DND-41 (cell line): ENCODE data around the gene DACH1.

Experiments
- ATAC-seq: fragments of 200-7000 bp; cut with Tn5 transposase; 3 replicates; pipeline ENCODE4 v1.9.1; 2021; ENCODE audit warnings: low read depth; ENCODE audit not compliant: insufficient read depth
- DNase-seq: peaks from one replicate; pipeline ENCODE4 v3.0.0-alpha.2; 2020
- H2AFZ ChIP-seq: 2 replicates; pipeline ENCODE4 v1.6.0; 2012; ENCODE audit warnings: low read depth, low read length
- H3K27ac ChIP-seq: 2 replicates; pipeline ENCODE4 v1.5.1; 2012; ENCODE audit warnings: low read length, inconsistent platforms
- H3K27me3 ChIP-seq: fragments of 200-600 bp; sonication (generic); 2 replicates; pipeline ENCODE4 v1.6.0; 2012; ENCODE audit warnings: low read length, mild to moderate bottlenecking, inconsistent platforms; ENCODE audit not compliant: insufficient read depth, poor library complexity
- H3K36me3 ChIP-seq: 2 replicates; pipeline ENCODE4 v1.5.1; 2012; ENCODE audit warnings: low read length, inconsistent platforms; ENCODE audit not compliant: insufficient read depth
- H3K4me1 ChIP-seq: 2 replicates; pipeline ENCODE4 v1.5.1; 2012; ENCODE audit warnings: mild to moderate bottlenecking, low read length; ENCODE audit not compliant: insufficient read depth
- H3K4me2 ChIP-seq: 2 replicates; pipeline ENCODE4 v1.6.0; 2012; ENCODE audit warnings: mild to moderate bottlenecking, moderate library complexity, low read length, inconsistent platforms; ENCODE audit not compliant: insufficient read depth
- H3K4me3 ChIP-seq, 2 experiments: fragments of 200-600 bp in 1 of 2; shearing (Covaris generic) in 1 of 2; 2 replicates each; pipeline ENCODE4 v1.5.1; 2012 to 2016; ENCODE audit warnings: inconsistent platforms in 2 of 2, low read length in 2 of 2, mild to moderate bottlenecking in 2 of 2, low read depth in 1 of 2, moderate library complexity in 1 of 2
- H3K79me2 ChIP-seq: 2 replicates; pipeline ENCODE4 v1.6.0; 2012; ENCODE audit warnings: low read length, inconsistent platforms; ENCODE audit not compliant: insufficient read depth
- H3K9ac ChIP-seq: 2 replicates; pipeline ENCODE4 v1.6.0; 2012; ENCODE audit warnings: low read depth, mild to moderate bottlenecking, inconsistent platforms, low read length, moderate library complexity
- H3K9me3 ChIP-seq: 2 replicates; pipeline ENCODE4 v1.5.1; 2012; ENCODE audit warnings: low read length, moderate library complexity, mild to moderate bottlenecking, inconsistent platforms; ENCODE audit not compliant: insufficient read depth, severe bottlenecking
- H4K20me1 ChIP-seq: 2 replicates; pipeline ENCODE4 v1.6.0; 2012; ENCODE audit warnings: low read length; ENCODE audit not compliant: insufficient read depth
- EZH2 ChIP-seq: IDR thresholded peaks from 3 replicates; pipeline ENCODE4 v1.6.1; 2012; ENCODE audit warnings: borderline replicate concordance, low read depth, mild to moderate bottlenecking, moderate library complexity, low read length, inconsistent platforms; ENCODE audit not compliant: severe bottlenecking
- TF ChIP-seq, protein P1 (sequence below): IDR thresholded peaks from 2 replicates; pipeline ENCODE4 v1.5.1; 2012; ENCODE audit warnings: borderline replicate concordance, low read length, moderate library complexity, mild to moderate bottlenecking; ENCODE audit not compliant: poor library complexity, severe bottlenecking; ENCODE audit errors: extremely low read depth

The DACH1 gene

DNA sequence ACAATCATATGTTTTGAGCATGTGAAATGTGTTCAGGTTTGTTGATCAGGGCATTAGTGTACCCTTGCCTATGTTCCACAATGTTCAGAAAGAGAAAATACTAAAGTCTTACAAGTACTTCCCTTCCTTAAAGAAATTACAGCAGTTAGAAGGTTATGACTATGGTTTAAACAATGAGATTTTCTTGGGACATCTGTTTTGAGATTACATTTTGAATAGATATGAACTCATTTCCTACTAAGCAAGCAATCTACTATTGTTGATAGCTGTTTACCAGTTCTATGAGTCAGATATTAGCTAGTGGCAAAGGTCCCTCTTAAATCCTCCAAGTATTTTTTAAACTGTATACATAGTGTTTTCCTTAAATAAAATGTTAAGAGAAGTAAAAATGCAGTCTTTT, 241.3 kb downstream of the DACH1 start:
- no peak overlapping the region for H3K4me3 ChIP-seq
- no peak overlapping the region for H3K9ac ChIP-seq
- H4K20me1 ChIP-seq = no peaks in the 10 kb centered on the region
- no peaks in the 10 kb centered on the region for H3K36me3 ChIP-seq
- H3K27me3 ChIP-seq = no peaks in the 10 kb centered on the region
- H3K27ac ChIP-seq = no peak overlapping the region
- H3K4me1 ChIP-seq = no peaks in the 10 kb centered on the region
- no peaks in the 10 kb centered on the region for H3K79me2 ChIP-seq
- H3K4me2 ChIP-seq = no peak overlapping the region
- TF ChIP-seq, protein P1, sequence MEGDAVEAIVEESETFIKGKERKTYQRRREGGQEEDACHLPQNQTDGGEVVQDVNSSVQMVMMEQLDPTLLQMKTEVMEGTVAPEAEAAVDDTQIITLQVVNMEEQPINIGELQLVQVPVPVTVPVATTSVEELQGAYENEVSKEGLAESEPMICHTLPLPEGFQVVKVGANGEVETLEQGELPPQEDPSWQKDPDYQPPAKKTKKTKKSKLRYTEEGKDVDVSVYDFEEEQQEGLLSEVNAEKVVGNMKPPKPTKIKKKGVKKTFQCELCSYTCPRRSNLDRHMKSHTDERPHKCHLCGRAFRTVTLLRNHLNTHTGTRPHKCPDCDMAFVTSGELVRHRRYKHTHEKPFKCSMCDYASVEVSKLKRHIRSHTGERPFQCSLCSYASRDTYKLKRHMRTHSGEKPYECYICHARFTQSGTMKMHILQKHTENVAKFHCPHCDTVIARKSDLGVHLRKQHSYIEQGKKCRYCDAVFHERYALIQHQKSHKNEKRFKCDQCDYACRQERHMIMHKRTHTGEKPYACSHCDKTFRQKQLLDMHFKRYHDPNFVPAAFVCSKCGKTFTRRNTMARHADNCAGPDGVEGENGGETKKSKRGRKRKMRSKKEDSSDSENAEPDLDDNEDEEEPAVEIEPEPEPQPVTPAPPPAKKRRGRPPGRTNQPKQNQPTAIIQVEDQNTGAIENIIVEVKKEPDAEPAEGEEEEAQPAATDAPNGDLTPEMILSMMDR = no peak
- TF ChIP-seq EZH2 = no peak
- no peak overlapping the region for H2AFZ ChIP-seq
- H3K9me3 ChIP-seq = no peaks in the 10 kb centered on the region
- DNase-seq (no peak), ATAC-seq (no peak)

DNA sequence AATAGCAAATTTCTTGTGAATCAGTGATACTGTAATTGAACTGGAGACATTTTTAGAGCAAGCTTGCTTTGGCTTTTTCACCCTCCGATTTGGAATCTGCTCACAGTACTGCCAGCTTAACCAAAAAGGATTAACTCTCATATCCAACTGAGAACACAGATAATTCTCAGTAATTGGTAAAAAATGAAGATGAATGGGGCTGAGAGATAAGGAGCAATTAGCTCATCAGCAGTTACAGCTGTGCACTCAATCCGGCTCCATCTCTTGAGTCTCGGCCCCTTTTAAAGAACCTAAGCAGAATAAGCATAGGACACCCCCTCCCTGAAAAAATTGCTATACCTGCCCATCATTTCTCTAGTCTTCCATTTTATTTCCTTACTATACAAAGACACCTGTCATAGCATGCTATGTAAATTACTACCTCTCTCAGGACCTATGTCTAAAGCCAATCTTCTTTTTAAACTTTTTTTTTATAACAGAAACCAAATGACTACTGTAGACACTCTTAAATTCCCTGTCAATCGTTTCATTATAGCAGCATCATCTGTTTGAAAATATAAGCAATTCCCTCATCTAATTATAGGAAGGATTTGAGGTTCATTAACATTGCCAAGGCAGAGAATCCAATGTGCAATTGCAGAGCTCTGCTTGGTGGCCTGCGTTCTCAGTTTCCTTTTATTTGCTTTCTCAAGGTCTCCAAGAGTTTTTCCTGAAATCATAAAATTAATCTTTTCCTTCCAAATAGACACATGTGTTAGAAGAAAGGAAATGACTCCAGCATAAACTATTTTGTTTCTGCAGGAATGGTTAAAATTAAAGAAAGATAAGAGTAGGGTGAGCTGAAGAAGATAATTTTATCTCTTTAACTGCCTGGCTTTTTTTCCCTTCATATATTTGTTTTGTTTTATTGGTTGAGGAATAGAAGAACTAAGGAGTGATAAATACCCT, 242.1 kb downstream of the DACH1 start:
- ATAC-seq = no peak

DNA sequence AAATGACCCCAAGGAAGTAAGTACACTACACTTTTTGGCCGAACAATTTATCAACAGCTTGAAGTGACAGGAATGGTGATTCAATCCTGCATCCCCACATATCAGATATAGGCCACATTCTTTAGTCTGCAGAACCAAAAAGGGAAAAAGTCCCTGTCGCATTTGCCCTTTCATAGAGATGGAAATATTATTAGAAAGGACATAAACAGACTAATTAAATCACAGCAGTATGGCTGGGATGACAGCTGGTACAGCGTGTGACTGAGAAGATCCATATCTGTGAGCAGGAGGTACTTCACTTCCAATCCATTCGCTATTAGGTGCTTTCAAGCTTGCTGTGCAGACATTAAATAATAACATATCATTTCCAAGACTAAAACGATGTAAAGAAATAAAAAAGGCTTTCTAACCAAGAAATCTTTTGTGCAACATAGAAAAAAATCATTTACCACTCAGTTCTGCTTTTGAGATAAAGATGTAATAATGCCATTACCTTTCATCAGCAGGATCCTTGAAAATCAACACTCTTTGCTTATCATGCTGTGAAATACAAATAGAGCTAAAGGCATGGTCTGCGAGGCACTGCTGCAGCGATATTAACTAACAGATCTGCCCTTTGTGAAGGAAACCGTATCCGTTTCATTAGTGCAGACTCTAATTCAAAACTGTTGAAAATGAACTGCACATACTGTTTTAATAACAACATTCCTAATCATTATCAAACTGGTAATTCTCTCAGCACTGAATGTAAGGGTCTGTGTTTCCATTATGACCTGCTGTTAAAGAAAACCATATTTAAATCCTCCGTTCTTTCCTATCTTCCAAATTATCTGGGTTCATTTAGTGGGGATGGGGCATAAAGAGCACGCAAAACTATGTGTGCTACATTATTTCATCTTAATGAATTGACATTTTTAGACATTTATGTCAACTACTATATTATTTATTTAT, 245.6 kb downstream of the DACH1 start:
- no peak for ATAC-seq
- Histone ChIP-seq H3K79me2 (no peaks in the 10 kb centered on the region), H3K4me2 (no peak overlapping the region), H3K36me3 (no peaks in the 10 kb centered on the region), H3K4me3 (no peak overlapping the region), H3K9me3 (no peaks in the 10 kb centered on the region), H3K27me3 (no peaks in the 10 kb centered on the region), H3K9ac (no peak overlapping the region), H4K20me1 (no peaks in the 10 kb centered on the region), H3K27ac (no peak overlapping the region), H2AFZ (no peak overlapping the region), H3K4me1 (no peaks in the 10 kb centered on the region)
- TF ChIP-seq EZH2 = no peak
- TF ChIP-seq, protein P1 = no peak
- no peak for DNase-seq

More for the DNA sequence above, 242.1 kb downstream of the DACH1 start:
- Histone ChIP-seq H3K9ac (no peak overlapping the region), H3K4me2 (no peak overlapping the region), H3K27ac (no peak overlapping the region), H3K4me1 (no peaks in the 10 kb centered on the region), H4K20me1 (no peaks in the 10 kb centered on the region), H3K4me3 (no peak overlapping the region), H3K79me2 (no peaks in the 10 kb centered on the region), H3K27me3 (no peaks in the 10 kb centered on the region), H2AFZ (no peak overlapping the region), H3K36me3 (no peaks in the 10 kb centered on the region), H3K9me3 (no peaks in the 10 kb centered on the region)
- no peak for DNase-seq
- TF ChIP-seq, protein P1 = no peak
- TF ChIP-seq EZH2 = no peak
